Gastrocnemius medialis (tissue), 4 donors: ENCODE data around the gene C4orf50.

ENCODE experiments used
- CTCF ChIP-seq, 5 experiments: fragments of 450-650 bp in 3 of 5; fragments of 200-600 bp in 2 of 5; sonication (generic) in 2 of 5; IDR thresholded peaks in 4 of 5; conservative IDR thresholded peaks in 1 of 5; 1 replicate in 4 of 5; 2 replicates in 1 of 5; pipeline ENCODE4 v1.5.1; 2016 to 2019; ENCODE audit warnings: antibody characterized with exemption in 5 of 5, mild to moderate bottlenecking in 3 of 5, moderate library complexity in 3 of 5
- POLR2A ChIP-seq, 2 donors: fragments of 450-650 bp; IDR thresholded peaks; one replicate each; pipeline ENCODE4 v1.6.1; 2017; ENCODE audit warnings: antibody characterized with exemption in 2 of 2, mild to moderate bottlenecking in 2 of 2, moderate library complexity in 2 of 2

- no peak for TF ChIP-seq POLR2A (IDR thresholded peaks at IDR 0.05)
- TF ChIP-seq CTCF (IDR thresholded peaks at IDR 0.05 in 4 of 5, conservative IDR thresholded peaks at IDR 0.05 in 1 of 5): no peak
Observed at GRCh38 chr4:5932035-5932568, 86.1 kb downstream of the C4orf50 start.
